ENCODE results near the gene SETD6. TPM values are rescaled to one million over a fixed set of nuclear protein-coding genes. Genes with fewer than 3 reads are reported as not detected.

Gene SETD6
- total and polyA plus RNA-seq, 2 of the 8 experiments (the other 6 are each of a cell fraction or from before 2014, with no cell fraction given): 25.3 to 40.5 TPM

- TF ChIP-seq CTBP2 (IDR thresholded peaks at IDR 0.05; ENCODE audit: borderline replicate concordance, insufficient read depth, insufficient read length, low read length): no peak
- no peak for TF ChIP-seq TAF1 (IDR thresholded peaks at IDR 0.05; ENCODE audit: low read depth, low read length)
- no peak for TF ChIP-seq CREB1 (IDR thresholded peaks at IDR 0.05)
- TF ChIP-seq ATF2 (IDR thresholded peaks at IDR 0.05; ENCODE audit: low read length): no peak
- TF ChIP-seq CHD1 (IDR thresholded peaks at IDR 0.05; ENCODE audit: low read depth, low read length): no peak
- no peak for TF ChIP-seq ATF3 (IDR thresholded peaks at IDR 0.05; ENCODE audit: insufficient read depth, low read depth, low read length)
- no peak for TF ChIP-seq EGR1 (IDR thresholded peaks at IDR 0.05; ENCODE audit: borderline replicate concordance, low read depth, low read length)
- no peak for TF ChIP-seq TAF7 (optimal IDR thresholded peaks at IDR 0.05; ENCODE audit: borderline replicate concordance, low read depth, low read length)
Measured at GRCh38 chr16:58533751-58534470, 18.6 kb downstream of the SETD6 start (continued).
